ENCODE data around the gene PRRT2.

PRRT2 gene

GRCh38 chr16:29858974-29859373 is 47.0 kb downstream of the PRRT2 start:
- no peak for DNase-seq (ENCODE audit: low read depth in 3 of 3, low spot score in 1 of 3)

- no peak for DNase-seq (ENCODE audit: low read depth in 3 of 3, low spot score in 1 of 3)
These were observed 48.2 kb downstream of the PRRT2 start for GRCh38 chr16:29860218-29860617.

GRCh38 chr16:29862383-29862883 is 50.4 kb downstream of the PRRT2 start:
- DNase-seq (ENCODE audit: low read depth in 3 of 3, low spot score in 1 of 3): no peak

- peak; percentile 79 to 86 (median 86) for DNase-seq (ENCODE audit: low read depth in 3 of 3, low spot score in 1 of 3)
These were observed 51.1 kb downstream of the PRRT2 start, which contains the start of gene CDIPT for GRCh38 chr16:29862884-29863668. CDIPT (minus strand) TSS chr16:29863226; CDS start chr16:29862857, 369 bp downstream.

GRCh38 chr16:29863669-29863984 is 51.6 kb downstream of the PRRT2 start:
- no peak for DNase-seq (ENCODE audit: low read depth in 3 of 3, low spot score in 1 of 3)

GRCh38 chr16:29864205-29864604 is 52.2 kb downstream of the PRRT2 start:
- no peak for DNase-seq (ENCODE audit: low read depth in 3 of 3, low spot score in 1 of 3)
